Activated naive CD8-positive, alpha-beta T cell treated with anti-CD3 and anti-CD28 coated beads, Interleukin-2, amount 50 U/mL, for 24 hours (primary cell): ENCODE results near the gene CYP2A7.
"Not testable (repeated sequence)": the region's sequence is repeated elsewhere in the genome, so short reads cannot be mapped to it uniquely, and the experiment has no call there.

Experiments used
- ATAC-seq: fragments of 150-1000 bp; cut with Tn5 transposase; one replicate; pipeline ENCODE4 v1.10.0; 2021
- DNase-seq: peaks from one replicate; pipeline ENCODE4 v3.0.0; 2021
- H3K27ac Mint-ChIP-seq: one replicate; pipeline ENCODE4 v1.8.0; 2021; ENCODE audit warnings: mild to moderate bottlenecking, mixed read lengths
- H3K27me3 Mint-ChIP-seq: one replicate; pipeline ENCODE4 v1.8.0; 2021; ENCODE audit warnings: mixed read lengths
- H3K36me3 Mint-ChIP-seq: one replicate; pipeline ENCODE4 v1.8.0; 2021; ENCODE audit warnings: low read depth, mixed read lengths
- H3K4me1 Mint-ChIP-seq: one replicate; pipeline ENCODE4 v1.8.0; 2021; ENCODE audit warnings: mixed read lengths
- H3K4me3 Mint-ChIP-seq: one replicate; pipeline ENCODE4 v1.8.0; 2021; ENCODE audit warnings: mild to moderate bottlenecking, moderate library complexity, mixed read lengths
- H3K9me3 Mint-ChIP-seq: one replicate; pipeline ENCODE4 v1.8.0; 2021; ENCODE audit warnings: mixed read lengths

CYP2A7 gene, protein sequence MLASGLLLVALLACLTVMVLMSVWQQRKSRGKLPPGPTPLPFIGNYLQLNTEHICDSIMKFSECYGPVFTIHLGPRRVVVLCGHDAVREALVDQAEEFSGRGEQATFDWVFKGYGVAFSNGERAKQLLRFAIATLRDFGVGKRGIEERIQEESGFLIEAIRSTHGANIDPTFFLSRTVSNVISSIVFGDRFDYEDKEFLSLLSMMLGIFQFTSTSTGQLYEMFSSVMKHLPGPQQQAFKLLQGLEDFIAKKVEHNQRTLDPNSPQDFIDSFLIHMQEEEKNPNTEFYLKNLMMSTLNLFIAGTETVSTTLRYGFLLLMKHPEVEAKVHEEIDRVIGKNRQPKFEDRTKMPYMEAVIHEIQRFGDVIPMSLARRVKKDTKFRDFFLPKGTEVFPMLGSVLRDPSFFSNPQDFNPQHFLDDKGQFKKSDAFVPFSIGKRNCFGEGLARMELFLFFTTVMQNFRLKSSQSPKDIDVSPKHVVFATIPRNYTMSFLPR

DNA sequence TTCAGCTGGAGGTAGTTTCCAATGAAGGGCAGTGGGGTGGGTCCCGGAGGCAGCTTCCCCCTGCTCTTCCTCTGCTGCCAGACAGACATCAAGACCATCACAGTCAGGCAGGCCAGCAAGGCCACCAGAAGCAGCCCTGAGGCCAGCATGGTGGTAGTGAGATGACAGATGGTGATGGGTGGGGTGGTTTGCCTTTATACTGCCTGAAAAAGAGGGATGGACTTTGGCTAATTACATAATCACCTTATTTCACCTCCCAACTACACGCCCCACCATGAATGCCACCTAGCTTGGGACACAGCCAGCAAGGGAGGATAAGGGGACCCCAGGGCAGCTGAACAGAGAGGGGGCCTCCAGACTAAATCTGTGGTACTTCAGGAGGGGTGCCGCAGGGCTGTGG is at the start of gene CYP2A7:
Gene CYP2A7, minus strand, starts transcription at position 170 of the 400 bp plus-strand sequence. Its CDS starts 21 bp downstream, at position 149.
- peaks cover 33% of the 10 kb centered on the region for H3K27me3 Mint-ChIP-seq
- not testable (repeated sequence) for ATAC-seq, H3K36me3 Mint-ChIP-seq, H3K27ac Mint-ChIP-seq, DNase-seq, H3K4me3 Mint-ChIP-seq, H3K4me1 Mint-ChIP-seq, H3K9me3 Mint-ChIP-seq

DNA sequence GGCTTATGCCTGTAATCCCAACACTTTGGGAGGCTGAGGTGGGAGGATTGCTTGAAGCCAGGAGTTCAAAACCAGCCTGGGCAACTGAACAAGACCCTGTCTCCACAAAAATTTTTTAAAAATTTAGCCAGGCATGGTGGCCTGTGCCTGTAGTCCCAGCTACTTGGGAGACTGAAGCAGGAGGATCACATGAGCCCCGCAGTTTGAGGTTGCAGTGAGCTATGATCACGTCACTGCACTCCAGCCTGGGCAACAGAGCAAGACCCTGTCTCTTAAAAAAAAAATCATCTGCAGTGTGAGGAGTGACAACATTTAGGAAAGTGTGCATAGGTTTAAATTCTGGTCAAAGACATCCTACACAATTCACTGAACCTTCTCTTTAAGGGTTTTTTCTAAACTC is 48.8 kb upstream of the CYP2A7 start:
- not testable (repeated sequence) for H3K27me3 Mint-ChIP-seq

GRCh38 chr19:40929942-40930341 is 47.9 kb upstream of the CYP2A7 start:
- not testable (repeated sequence) for H3K27me3 Mint-ChIP-seq, H3K4me1 Mint-ChIP-seq, DNase-seq, H3K9me3 Mint-ChIP-seq, H3K27ac Mint-ChIP-seq, H3K36me3 Mint-ChIP-seq, H3K4me3 Mint-ChIP-seq, ATAC-seq

More for the DNA sequence above, 48.8 kb upstream of the CYP2A7 start:
- not testable (repeated sequence) for H3K36me3 Mint-ChIP-seq, H3K27ac Mint-ChIP-seq, H3K4me3 Mint-ChIP-seq, DNase-seq, ATAC-seq, H3K4me1 Mint-ChIP-seq, H3K9me3 Mint-ChIP-seq

DNA sequence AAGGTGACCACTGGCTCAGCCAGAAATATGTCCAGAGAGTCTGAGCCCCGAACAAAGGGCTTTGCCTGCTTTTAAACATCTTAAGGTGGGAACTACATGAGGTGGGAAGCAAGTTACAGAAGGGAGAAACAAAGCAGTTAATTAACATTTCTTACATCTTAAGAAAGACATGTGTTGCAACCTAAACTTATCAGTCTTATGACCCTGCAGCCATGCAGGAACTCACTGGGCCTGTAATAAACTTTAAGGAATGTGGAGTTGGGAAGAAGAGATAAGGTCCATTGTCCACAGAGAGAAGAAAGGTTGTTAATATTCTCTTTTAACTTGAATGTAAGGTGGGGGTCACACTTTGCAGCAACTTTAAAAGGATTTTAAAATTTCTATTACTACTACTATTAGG is 46.8 kb upstream of the CYP2A7 start:
- Mint-ChIP-seq H3K4me3 (no peak overlapping the region), H3K27me3 (peaks cover 8% of the 10 kb centered on the region)

DNA sequence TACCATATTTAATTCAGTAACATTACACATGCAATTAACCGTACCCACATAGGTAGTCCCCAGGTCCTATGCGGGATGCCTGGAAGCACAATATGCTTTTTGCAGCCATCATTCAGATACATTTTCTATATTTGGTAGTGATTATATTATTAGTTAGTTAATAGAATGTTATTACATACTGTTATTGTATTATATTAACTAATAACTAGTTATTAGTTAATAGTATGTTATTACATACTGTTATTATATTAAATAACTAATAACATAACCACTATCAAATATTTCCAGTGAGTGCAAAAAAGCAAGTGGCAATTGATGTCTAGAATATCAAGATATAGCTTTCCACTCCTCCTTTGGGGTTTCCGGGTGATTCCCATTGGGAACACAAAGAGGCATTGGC is 45.5 kb upstream of the CYP2A7 start:
- H3K9me3 Mint-ChIP-seq = no peaks in the 10 kb centered on the region
- H3K27me3 Mint-ChIP-seq = peaks cover 4% of the 10 kb centered on the region
- ATAC-seq (no peak), DNase-seq (no peak)
- H3K27ac Mint-ChIP-seq = no peak overlapping the region
- no peaks in the 10 kb centered on the region for H3K4me1 Mint-ChIP-seq
- H3K36me3 Mint-ChIP-seq = no peaks in the 10 kb centered on the region
- H3K4me3 Mint-ChIP-seq = no peak overlapping the region

More for the DNA sequence above, 46.8 kb upstream of the CYP2A7 start:
- ATAC-seq (no peak), DNase-seq (no peak)
- H3K27ac Mint-ChIP-seq = no peak overlapping the region
- no peaks in the 10 kb centered on the region for H3K4me1 Mint-ChIP-seq
- no peaks in the 10 kb centered on the region for H3K9me3 Mint-ChIP-seq
- H3K36me3 Mint-ChIP-seq = no peaks in the 10 kb centered on the region

DNA sequence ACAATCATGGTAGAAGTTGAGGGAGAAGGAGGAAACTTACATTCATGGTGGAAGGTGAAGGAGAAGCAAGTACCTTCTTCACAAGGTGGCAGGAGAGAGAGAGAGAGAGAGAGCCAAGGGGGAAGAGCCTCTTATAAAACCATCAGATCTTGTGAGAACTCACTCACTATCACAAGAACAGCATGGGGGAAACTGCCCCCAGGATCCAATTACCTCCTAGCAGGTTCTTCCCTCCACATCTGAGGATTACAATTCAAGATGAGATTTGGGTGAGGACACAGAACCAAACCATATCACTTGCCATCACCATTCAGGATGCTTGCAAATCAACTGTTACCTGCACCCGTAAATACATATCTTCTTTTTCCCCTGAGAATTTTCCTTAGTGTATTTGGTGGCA is 44.2 kb upstream of the CYP2A7 start:
- not testable (repeated sequence) for H3K27ac Mint-ChIP-seq, DNase-seq, H3K9me3 Mint-ChIP-seq, H3K4me3 Mint-ChIP-seq, H3K36me3 Mint-ChIP-seq, ATAC-seq, H3K27me3 Mint-ChIP-seq, H3K4me1 Mint-ChIP-seq

GRCh38 chr19:40923934-40924391 is 41.9 kb upstream of the CYP2A7 start:
- no peak overlapping the region for H3K4me3 Mint-ChIP-seq
- no peaks in the 10 kb centered on the region for H3K27me3 Mint-ChIP-seq
- no peaks in the 10 kb centered on the region for H3K4me1 Mint-ChIP-seq
- H3K27ac Mint-ChIP-seq = no peak overlapping the region
- no peak for DNase-seq
- no peaks in the 10 kb centered on the region for H3K36me3 Mint-ChIP-seq
- H3K9me3 Mint-ChIP-seq = peaks cover 10% of the 10 kb centered on the region
- no peak for ATAC-seq

- H3K4me3 Mint-ChIP-seq, H3K27me3 Mint-ChIP-seq, H3K9me3 Mint-ChIP-seq, H3K4me1 Mint-ChIP-seq, ATAC-seq, DNase-seq, H3K36me3 Mint-ChIP-seq, H3K27ac Mint-ChIP-seq: not testable (repeated sequence)
Observed at GRCh38 chr19:40922237-40923160, 40.5 kb upstream of the CYP2A7 start.

DNA sequence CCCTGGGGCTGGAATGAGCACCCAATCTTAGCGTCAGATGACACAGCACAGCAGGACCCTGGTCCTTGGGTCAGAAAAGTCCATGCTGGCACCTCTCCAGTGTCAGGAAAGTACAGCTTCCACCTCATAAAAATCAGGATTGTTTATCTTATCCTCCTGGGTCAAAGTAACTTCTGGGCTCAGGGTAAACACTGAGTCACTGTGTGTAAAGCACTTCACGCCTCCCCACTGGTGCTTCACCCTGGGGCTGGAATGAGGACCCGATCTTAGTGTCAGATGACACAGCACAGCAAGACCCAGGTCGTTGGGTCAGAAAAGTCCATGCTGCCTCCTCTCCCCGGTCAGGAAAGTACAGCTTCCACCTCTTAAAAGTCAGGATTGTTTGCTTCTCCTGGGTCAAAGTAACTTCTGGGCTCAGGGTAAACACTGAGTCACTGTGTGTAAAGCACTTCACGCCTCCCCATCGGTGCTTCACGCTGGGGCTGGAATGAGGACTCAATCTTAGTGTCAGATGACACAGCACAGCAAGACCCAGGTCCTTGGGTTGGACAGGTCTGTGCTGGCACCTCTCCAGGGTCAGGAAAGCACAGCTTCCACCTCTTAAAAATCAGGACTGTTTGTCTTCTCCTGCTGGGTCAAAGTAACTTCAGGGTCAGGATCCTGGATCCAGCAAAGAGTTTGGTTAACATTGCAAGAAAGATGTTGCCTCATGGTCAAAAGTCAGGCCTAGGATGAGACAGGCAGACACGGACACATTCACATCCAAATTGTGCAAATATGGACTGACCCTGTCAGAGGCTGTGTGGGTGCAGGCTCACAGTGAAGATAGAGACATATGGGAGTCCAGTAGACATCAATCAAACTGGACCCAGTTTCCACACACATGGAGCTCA is 39.2 kb upstream of the CYP2A7 start:
- ATAC-seq (no peak), DNase-seq (no peak)
- no peaks in the 10 kb centered on the region for H3K4me1 Mint-ChIP-seq
- H3K4me3 Mint-ChIP-seq = no peak overlapping the region
- H3K27ac Mint-ChIP-seq = no peak overlapping the region
- H3K36me3 Mint-ChIP-seq = no peaks in the 10 kb centered on the region
- peaks cover 10% of the 10 kb centered on the region for H3K9me3 Mint-ChIP-seq
- no peaks in the 10 kb centered on the region for H3K27me3 Mint-ChIP-seq

DNA sequence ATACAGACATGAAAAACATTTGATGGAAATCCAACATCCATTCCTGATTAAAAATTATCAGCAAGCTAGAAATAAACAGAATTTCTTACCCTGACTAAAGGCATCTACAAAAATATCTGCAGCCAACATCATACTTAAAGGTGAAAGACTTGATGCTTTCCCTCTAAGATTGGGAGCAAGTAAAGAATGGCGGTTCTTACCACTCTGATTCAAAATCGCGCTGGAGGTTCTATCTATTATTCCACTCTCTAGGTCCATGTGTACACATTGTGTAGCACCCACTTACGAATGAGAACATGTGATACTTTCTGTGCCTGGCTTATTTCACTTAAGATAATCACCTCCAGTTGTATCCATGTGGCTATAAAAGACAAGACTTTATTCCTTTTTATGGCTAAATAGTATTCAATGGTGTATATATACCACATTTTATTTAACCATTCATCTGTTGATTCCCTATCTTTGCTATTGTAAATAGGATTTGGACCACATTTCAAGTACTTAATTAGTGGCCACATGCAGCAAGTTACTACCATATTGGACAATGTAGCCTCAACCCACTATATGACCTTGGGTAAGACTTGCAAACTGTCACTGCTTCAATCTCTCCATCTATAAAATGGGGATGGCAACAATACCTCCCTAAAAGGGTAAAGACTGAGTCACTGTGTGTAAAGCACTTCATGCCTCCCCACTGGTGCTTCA is 38.4 kb upstream of the CYP2A7 start:
- no peak overlapping the region for H3K27ac Mint-ChIP-seq
- ATAC-seq = no peak
- no peaks in the 10 kb centered on the region for H3K27me3 Mint-ChIP-seq
- peaks cover 10% of the 10 kb centered on the region for H3K9me3 Mint-ChIP-seq
- H3K4me3 Mint-ChIP-seq = no peak overlapping the region
- H3K36me3 Mint-ChIP-seq = no peaks in the 10 kb centered on the region
- DNase-seq = no peak
- H3K4me1 Mint-ChIP-seq = no peaks in the 10 kb centered on the region

- H3K27ac Mint-ChIP-seq = not testable (repeated sequence)
Observed at GRCh38 chr19:40919530-40920299, 37.7 kb upstream of the CYP2A7 start.

GRCh38 chr19:40918303-40918702 is 36.3 kb upstream of the CYP2A7 start:
- not testable (repeated sequence) for H3K36me3 Mint-ChIP-seq, H3K4me3 Mint-ChIP-seq, H3K4me1 Mint-ChIP-seq, H3K27me3 Mint-ChIP-seq, DNase-seq, ATAC-seq, H3K27ac Mint-ChIP-seq
- peaks cover 13% of the 10 kb centered on the region for H3K9me3 Mint-ChIP-seq

More at GRCh38 chr19:40919530-40920299, 37.7 kb upstream of the CYP2A7 start:
- ATAC-seq, H3K27me3 Mint-ChIP-seq, H3K4me3 Mint-ChIP-seq, H3K4me1 Mint-ChIP-seq, H3K36me3 Mint-ChIP-seq, DNase-seq, H3K9me3 Mint-ChIP-seq: not testable (repeated sequence)

DNA sequence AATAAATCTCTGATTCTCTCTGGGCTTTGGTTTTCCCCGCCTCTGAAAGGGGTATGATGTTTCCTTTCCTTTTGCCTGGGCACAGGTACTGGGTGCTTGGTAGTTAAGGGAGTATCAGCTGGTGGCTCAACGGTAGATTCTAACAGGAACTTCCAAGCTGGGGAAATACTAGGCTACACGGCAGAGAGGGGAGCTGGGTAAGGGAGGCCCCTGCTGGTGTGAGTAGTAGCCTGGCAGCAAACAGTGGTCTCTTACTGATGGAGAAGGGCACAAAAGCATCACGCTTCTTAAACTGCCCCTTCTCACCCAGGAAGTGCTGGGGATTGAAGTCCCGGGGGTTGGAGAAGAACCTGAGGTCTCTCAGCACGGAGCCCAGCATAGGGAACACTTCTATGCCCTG is 26.9 kb upstream of the CYP2A7 start:
- peaks cover 3% of the 10 kb centered on the region for H3K9me3 Mint-ChIP-seq
- ATAC-seq (no peak), DNase-seq (no peak)
- H3K4me1 Mint-ChIP-seq = peaks cover 4% of the 10 kb centered on the region
- no peaks in the 10 kb centered on the region for H3K27me3 Mint-ChIP-seq
- no peaks in the 10 kb centered on the region for H3K36me3 Mint-ChIP-seq
- peak overlapping the region; percentile 58 for H3K4me3 Mint-ChIP-seq
- H3K27ac Mint-ChIP-seq = no peak overlapping the region
